Measurements from ENCODE around the gene NKAIN2. TPM values are rescaled to one million over a fixed set of nuclear protein-coding genes. Genes with fewer than 3 reads are reported as not detected.
"Not testable (repeated sequence)": the region's sequence is repeated elsewhere in the genome, so short reads cannot be mapped to it uniquely, and the experiment has no call there.

The NKAIN2 gene
- total RNA-seq, 2 donors from 2014 or later = 0.31 to 2.3 TPM

DNA sequence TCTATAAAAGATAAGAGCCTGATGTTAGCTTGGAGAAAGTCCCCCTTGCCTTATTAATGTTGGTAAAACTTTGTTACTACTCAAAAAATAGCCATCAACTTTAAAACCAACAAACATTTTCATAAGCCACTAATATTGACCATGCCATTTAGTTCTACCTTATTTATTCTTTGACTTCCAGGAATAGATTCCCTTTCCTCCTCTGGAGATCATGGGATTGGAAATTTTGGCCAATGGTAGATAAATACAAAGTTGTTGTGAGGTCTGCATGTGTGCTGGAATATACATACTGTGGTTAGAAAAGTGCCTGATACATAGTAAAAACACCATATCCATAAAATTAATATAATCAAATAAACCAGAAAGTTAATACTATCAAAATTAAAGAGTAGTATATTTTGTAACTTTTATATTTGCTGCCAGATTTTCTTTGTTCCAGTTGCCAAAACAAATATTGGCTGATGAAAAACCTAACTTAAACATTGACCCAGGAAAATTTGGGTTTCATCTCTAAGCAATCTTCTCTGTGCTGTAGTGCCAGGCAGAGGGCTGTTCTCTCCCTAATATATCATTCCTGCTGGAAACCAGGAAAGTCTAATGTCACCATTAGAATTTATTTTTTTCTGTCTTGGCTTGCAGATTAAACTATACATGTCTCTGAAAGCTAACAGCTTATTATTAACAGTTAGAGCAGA is 169.1 kb downstream of the NKAIN2 start:
- DNase-seq (ENCODE audit: low spot score) = no peak
- TF ChIP-seq, protein P1, sequence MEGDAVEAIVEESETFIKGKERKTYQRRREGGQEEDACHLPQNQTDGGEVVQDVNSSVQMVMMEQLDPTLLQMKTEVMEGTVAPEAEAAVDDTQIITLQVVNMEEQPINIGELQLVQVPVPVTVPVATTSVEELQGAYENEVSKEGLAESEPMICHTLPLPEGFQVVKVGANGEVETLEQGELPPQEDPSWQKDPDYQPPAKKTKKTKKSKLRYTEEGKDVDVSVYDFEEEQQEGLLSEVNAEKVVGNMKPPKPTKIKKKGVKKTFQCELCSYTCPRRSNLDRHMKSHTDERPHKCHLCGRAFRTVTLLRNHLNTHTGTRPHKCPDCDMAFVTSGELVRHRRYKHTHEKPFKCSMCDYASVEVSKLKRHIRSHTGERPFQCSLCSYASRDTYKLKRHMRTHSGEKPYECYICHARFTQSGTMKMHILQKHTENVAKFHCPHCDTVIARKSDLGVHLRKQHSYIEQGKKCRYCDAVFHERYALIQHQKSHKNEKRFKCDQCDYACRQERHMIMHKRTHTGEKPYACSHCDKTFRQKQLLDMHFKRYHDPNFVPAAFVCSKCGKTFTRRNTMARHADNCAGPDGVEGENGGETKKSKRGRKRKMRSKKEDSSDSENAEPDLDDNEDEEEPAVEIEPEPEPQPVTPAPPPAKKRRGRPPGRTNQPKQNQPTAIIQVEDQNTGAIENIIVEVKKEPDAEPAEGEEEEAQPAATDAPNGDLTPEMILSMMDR (IDR thresholded peaks at IDR 0.05) = no peak
- Histone ChIP-seq H3K27ac (no peak overlapping the region), H3K36me3 (no peaks in the 10 kb centered on the region), H3K27me3 (no peaks in the 10 kb centered on the region), H3K4me3 (no peak overlapping the region), H3K9me3 (no peaks in the 10 kb centered on the region), H3K4me1 (no peaks in the 10 kb centered on the region)

DNA sequence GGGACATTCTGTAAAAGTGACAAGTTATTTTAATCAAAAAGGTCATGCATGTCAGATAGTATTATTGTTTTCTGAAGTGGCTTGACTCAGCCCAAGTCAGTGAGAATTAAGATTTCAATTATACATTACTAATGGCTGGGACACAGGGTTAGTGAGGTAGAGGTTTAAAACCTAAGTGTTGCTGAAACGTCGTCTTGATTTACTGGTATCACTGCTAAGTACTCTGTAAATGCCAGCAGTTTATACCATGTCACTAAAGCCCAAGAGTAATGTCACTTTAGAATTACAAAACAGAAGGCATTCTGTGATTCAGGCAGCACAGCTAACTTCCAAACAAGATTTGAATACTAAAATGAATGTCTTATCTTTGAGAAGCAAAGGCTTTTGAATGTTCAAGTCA is 176.6 kb downstream of the NKAIN2 start:
- DNase-seq (ENCODE audit: low spot score) = no peak
- no peaks in the 10 kb centered on the region for H3K9me3 ChIP-seq
- no peaks in the 10 kb centered on the region for H3K4me1 ChIP-seq
- H3K27ac ChIP-seq = no peak overlapping the region
- no peak overlapping the region for H3K4me3 ChIP-seq
- no peaks in the 10 kb centered on the region for H3K36me3 ChIP-seq
- H3K27me3 ChIP-seq = no peaks in the 10 kb centered on the region
- TF ChIP-seq, protein P1 (IDR thresholded peaks at IDR 0.05) = no peak

DNA sequence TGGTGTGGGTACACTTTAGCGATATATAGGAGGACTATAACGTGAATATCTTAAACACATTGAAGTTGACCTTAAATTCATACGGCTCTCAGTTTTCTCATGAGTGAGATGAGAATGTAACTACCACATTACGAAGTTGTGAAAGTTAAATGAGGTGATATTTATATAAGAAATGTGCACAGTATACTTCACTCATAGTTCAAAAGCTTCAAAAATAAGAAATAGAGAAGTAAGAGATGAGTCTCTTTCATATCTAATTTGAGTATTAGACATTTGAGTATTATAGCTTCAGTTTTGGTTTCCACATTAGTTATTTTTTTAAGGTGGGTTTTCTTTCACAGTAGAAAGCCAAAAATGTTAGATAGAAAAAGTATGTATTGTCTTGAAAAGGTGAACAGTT is 183.3 kb downstream of the NKAIN2 start:
- no peak overlapping the region for H3K4me3 ChIP-seq
- no peaks in the 10 kb centered on the region for H3K9me3 ChIP-seq
- TF ChIP-seq, protein P1 (IDR thresholded peaks at IDR 0.05) = no peak
- no peaks in the 10 kb centered on the region for H3K27me3 ChIP-seq
- DNase-seq (ENCODE audit: low spot score) = no peak
- H3K27ac ChIP-seq = no peak overlapping the region
- H3K4me1 ChIP-seq = no peaks in the 10 kb centered on the region
- H3K36me3 ChIP-seq = no peaks in the 10 kb centered on the region

DNA sequence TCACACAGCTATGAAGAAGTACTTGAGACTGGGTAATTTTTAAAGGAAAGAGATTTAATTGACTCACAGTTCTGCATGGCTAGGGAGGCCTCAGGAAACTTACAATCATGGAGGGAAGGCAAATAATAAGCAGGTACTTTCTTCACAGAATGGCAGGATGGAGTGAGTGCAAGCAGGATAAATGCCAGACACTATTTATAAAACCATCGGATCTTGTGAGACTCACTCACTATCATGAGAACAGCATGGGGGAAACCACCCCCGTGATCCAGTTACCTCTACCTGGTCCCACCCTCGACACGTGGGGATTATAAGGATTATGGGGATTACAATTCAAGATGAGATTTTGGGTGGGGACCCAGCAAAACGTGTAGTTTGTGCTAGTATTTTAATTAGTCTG is 186.3 kb downstream of the NKAIN2 start:
- H3K9me3 ChIP-seq; DNase-seq (ENCODE audit: low spot score); H3K27me3 ChIP-seq; H3K4me3 ChIP-seq; H3K27ac ChIP-seq; H3K4me1 ChIP-seq; H3K36me3 ChIP-seq: not testable (repeated sequence)

DNA sequence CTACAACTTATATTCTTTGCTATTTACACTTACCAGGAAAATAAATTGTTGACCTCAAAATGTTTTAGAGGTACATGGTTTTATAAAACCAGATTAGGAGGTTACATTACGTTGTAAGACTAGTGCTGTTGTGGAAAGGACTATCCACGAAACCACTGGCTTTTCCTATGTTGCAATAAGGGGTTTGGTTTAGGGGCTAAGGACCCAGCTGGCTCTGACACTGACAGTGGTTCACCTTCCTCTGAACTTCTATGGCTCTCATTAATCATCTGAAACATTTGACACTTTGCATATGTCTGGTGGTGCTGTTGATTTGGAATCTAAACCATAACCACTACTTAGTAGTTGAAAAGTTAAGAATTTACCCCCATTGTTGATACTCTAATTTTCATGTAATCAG is 186.7 kb downstream of the NKAIN2 start:
- no peaks in the 10 kb centered on the region for H3K36me3 ChIP-seq
- H3K4me1 ChIP-seq = no peaks in the 10 kb centered on the region
- TF ChIP-seq, protein P1 (IDR thresholded peaks at IDR 0.05) = no peak
- no peak overlapping the region for H3K4me3 ChIP-seq
- DNase-seq (ENCODE audit: low spot score) = no peak
- no peaks in the 10 kb centered on the region for H3K27me3 ChIP-seq
- no peak overlapping the region for H3K27ac ChIP-seq
- H3K9me3 ChIP-seq = no peaks in the 10 kb centered on the region

DNA sequence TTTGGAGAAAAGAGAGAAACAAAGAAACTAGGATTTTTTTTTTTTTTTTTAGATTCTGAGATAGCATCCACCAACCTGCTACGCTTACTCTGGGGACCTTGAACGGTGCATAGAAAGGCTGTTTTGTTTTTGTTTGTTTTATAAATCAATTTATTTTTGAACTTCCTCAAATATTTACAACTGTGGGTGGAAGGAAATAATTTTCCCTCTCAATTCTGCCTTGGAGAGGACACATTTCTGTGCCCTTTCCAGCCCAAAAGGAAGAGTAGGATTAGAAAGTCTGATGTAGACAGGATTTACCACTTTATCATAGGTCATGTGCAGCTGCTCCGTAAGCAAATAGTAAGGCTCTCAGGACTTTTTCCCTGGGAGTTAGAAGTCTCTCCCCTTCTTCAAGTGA is 190.5 kb downstream of the NKAIN2 start:
- TF ChIP-seq, protein P1 (IDR thresholded peaks at IDR 0.05) = no peak
- DNase-seq (ENCODE audit: low spot score) = no peak
- no peaks in the 10 kb centered on the region for H3K4me1 ChIP-seq

More for the DNA sequence above, 190.5 kb downstream of the NKAIN2 start:
- no peaks in the 10 kb centered on the region for H3K9me3 ChIP-seq
- no peak overlapping the region for H3K4me3 ChIP-seq
- H3K27ac ChIP-seq = no peak overlapping the region
- no peaks in the 10 kb centered on the region for H3K27me3 ChIP-seq
- H3K36me3 ChIP-seq = no peaks in the 10 kb centered on the region
